ENCODE measurements around the gene CGAS. TPM values are rescaled to one million over a fixed set of nuclear protein-coding genes. Genes with fewer than 3 reads are reported as not detected.
"Not testable (repeated sequence)": the region's sequence is repeated elsewhere in the genome, so short reads cannot be mapped to it uniquely, and the experiment has no call there.

CGAS gene
- total RNA-seq (10 to 100 TPM; 18.9 to 21.4 TPM), total RNA-seq (52.8 to 75.0 reads per million in 2 donors)

DNA sequence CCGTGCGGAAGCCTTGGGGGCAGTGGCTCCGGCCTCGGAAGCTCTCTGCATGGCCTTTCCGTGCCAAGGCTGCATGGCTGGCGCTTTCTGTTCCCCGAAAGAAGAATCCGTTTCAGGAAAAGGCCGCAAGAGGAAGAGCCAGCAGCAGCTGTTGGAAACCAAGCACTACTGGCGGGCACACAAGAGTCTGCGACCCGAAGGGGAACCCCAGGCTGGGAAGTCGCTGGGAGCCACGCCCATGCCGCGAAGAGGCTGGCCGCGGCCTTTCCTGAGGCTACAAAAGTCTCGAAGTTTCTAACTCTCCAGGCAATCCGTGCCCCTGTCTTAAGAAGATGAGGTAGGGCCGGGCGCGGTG lies at the start of gene CGAS:
Gene CGAS, minus strand, starts transcription at position 191 of the 355 bp plus-strand sequence. Its CDS starts 116 bp downstream, at position 75.
- ATAC-seq, result peak; percentile 89
- H3K27me3 Mint-ChIP-seq, result no peaks in the 10 kb centered on the region
- H3K4me1 Mint-ChIP-seq, result peaks cover 24% of the 10 kb centered on the region
- H3K27ac Mint-ChIP-seq, result peak within 1 kb of the TSS; percentile 94
- peaks cover 4% of the 10 kb centered on the region for H3K36me3 Mint-ChIP-seq (ENCODE audit: low read depth)
- DNase-seq, result peak; percentile 70 to 73 (median 70)
- H3K4me3 Mint-ChIP-seq, result peak within 1 kb of the TSS; percentile 95
- H3K9me3 ChIP-seq (ENCODE audit: control insufficient read depth, low read length, poor library complexity, severe bottlenecking), result no peaks in the 10 kb centered on the region

DNA sequence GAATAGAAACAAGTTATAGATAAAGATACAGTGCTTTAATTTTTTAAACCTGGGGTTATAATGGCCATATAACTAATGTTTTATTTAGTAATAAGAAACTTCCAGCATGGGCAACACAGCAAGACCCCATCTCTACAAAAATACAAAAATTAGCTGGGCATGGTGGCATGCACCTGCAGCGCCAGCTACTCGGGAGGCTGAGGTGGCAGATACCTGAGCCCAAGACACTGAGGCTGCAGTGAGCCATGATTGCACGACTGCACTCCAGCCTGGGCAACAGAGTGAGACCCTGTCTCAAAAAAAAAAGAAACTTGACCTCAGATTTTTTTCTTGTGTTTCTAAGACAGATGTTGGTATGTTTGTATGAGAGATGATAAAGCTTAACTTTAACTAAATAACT lies 45.8 kb upstream of the CGAS start:
- Mint-ChIP-seq H3K36me3 (ENCODE audit: low read depth) (peaks cover 2% of the 10 kb centered on the region), H3K4me1 (no peaks in the 10 kb centered on the region), H3K4me3 (no peak overlapping the region), H3K27me3 (no peaks in the 10 kb centered on the region), H3K27ac (peak overlapping the region; percentile 54)
- ATAC-seq (no peak), DNase-seq (no peak)
- no peaks in the 10 kb centered on the region for H3K9me3 ChIP-seq (ENCODE audit: control insufficient read depth, low read length, poor library complexity, severe bottlenecking)

DNA sequence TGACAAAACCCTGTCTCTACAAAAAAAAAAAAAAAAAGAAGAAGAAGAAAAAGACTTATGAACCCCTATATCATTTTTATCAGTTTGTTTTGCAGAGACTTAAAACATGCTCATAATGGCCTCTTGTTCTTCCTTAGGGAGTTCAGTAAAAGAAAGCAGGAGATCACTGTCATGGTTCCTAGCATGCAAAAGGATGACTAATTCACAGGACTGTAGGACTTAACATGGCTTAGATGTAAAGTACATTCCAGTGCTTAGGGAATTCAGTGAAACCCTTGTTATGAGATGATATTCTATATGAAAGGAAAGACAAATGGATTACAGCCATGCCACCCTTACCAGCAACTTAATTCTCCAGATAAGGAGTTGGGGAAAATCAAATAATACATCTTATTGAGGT lies 39.3 kb upstream of the CGAS start:
- peaks cover 2% of the 10 kb centered on the region for H3K36me3 Mint-ChIP-seq (ENCODE audit: low read depth)
- no peak overlapping the region for H3K4me3 Mint-ChIP-seq
- DNase-seq (no peak), ATAC-seq (no peak)
- H3K4me1 Mint-ChIP-seq, result peaks cover 3% of the 10 kb centered on the region
- peak overlapping the region; percentile 56 for H3K27ac Mint-ChIP-seq
- no peaks in the 10 kb centered on the region for H3K9me3 ChIP-seq (ENCODE audit: control insufficient read depth, low read length, poor library complexity, severe bottlenecking)
- no peaks in the 10 kb centered on the region for H3K27me3 Mint-ChIP-seq

DNA sequence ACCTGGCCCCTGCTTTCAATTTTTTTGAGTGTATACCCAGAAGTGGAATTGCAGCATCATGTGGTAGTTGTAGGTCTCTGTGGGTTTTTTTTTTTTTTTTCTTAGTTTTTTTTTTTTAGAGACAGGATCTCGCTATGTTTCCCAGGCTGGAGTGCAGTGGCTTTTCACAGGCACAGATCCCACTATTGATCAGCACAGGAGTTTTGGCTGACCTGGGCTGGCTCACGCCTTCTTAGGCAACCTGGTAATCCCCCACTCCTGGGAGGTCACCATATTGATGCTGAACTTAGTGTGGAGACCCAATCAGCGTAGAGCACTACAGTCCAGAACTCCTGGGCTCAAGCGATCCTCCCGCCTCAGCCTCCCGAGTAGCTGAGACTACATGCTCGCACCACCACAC lies 35.4 kb upstream of the CGAS start:
- H3K9me3 ChIP-seq (ENCODE audit: control insufficient read depth, low read length, poor library complexity, severe bottlenecking), result no peaks in the 10 kb centered on the region
- peaks cover 2% of the 10 kb centered on the region for H3K36me3 Mint-ChIP-seq (ENCODE audit: low read depth)
- ATAC-seq (no peak), DNase-seq (no peak)
- no peak overlapping the region for H3K27ac Mint-ChIP-seq
- peaks cover 6% of the 10 kb centered on the region for H3K4me1 Mint-ChIP-seq
- no peak overlapping the region for H3K4me3 Mint-ChIP-seq
- H3K27me3 Mint-ChIP-seq, result no peaks in the 10 kb centered on the region

DNA sequence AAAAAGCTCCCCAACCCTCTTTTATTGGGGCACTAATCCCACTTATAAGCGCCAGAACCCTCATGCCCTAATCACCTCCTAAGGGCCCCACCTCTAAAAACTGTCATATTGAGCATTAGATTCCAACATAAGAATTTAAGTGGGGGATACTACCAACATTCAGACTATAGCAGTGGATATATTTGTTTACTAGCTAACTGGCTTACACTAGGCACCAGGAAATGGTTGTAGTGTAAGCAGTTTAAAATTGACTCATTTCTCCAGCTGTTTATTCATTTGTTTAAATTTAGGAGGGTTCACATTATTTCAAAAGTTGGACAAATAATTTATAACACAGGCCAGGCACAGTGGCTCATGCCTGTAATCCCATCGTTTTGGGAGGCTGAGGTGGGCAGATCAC lies 32.3 kb upstream of the CGAS start:
- no peak for ATAC-seq
- H3K9me3 ChIP-seq (ENCODE audit: control insufficient read depth, low read length, poor library complexity, severe bottlenecking), result no peaks in the 10 kb centered on the region
- peak overlapping the region; percentile 9 for H3K27ac Mint-ChIP-seq
- H3K27me3 Mint-ChIP-seq, result no peaks in the 10 kb centered on the region
- peaks cover 4% of the 10 kb centered on the region for H3K36me3 Mint-ChIP-seq (ENCODE audit: low read depth)
- DNase-seq, result no peak
- H3K4me3 Mint-ChIP-seq, result no peak overlapping the region
- H3K4me1 Mint-ChIP-seq, result peaks cover 7% of the 10 kb centered on the region

DNA sequence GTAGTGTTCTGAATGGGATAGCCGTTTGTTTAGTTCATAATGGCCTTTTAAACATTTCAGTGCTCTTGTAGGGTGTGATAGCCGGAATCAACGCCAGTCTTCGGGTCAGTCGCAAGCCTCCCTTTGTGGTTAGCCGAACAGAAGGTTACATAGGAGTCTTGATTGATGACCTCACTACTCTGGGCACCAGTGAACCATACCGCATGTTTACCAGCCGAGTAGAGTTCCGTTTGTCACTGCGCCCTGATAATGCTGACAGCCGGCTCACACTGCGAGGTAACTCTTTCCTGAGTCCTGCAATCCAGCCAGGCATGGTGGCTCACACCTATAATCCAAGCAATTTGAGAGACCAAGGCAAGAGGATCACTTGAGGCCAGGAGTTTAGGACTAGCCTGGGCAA lies 29.9 kb upstream of the CGAS start:
- no peak overlapping the region for H3K27ac Mint-ChIP-seq
- H3K36me3 Mint-ChIP-seq (ENCODE audit: low read depth), result peaks cover 4% of the 10 kb centered on the region
- H3K4me3 Mint-ChIP-seq, result no peak overlapping the region
- H3K27me3 Mint-ChIP-seq, result no peaks in the 10 kb centered on the region
- peaks cover 7% of the 10 kb centered on the region for H3K4me1 Mint-ChIP-seq
- ATAC-seq, result no peak
- no peaks in the 10 kb centered on the region for H3K9me3 ChIP-seq (ENCODE audit: control insufficient read depth, low read length, poor library complexity, severe bottlenecking)
- DNase-seq, result no peak

DNA sequence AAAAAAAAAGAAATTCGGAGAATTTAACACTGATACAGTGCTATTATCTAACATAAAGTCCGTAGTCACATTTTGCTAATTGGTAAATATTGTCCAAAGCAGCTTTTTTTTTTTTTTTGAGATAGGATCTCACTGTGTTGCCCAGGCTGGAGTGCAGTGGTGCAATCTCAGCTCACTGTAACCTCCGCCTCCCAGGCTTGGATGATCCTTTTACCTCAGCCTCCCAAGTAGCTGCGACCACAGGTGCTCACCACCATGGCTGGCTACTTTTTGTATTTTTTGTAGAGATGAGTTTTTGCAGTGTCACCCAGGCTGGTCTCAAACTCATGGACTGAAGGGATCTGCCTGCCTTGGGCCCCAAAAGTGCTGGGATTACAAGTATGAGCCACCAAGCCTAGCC lies 25.3 kb upstream of the CGAS start:
- ATAC-seq (no peak), DNase-seq (no peak)
- Mint-ChIP-seq H3K27me3 (no peaks in the 10 kb centered on the region), H3K4me3 (no peak overlapping the region), H3K4me1 (peaks cover 4% of the 10 kb centered on the region), H3K27ac (no peak overlapping the region), H3K36me3 (ENCODE audit: low read depth) (peaks cover 5% of the 10 kb centered on the region)
- H3K9me3 ChIP-seq (ENCODE audit: control insufficient read depth, low read length, poor library complexity, severe bottlenecking), result no peaks in the 10 kb centered on the region

DNA sequence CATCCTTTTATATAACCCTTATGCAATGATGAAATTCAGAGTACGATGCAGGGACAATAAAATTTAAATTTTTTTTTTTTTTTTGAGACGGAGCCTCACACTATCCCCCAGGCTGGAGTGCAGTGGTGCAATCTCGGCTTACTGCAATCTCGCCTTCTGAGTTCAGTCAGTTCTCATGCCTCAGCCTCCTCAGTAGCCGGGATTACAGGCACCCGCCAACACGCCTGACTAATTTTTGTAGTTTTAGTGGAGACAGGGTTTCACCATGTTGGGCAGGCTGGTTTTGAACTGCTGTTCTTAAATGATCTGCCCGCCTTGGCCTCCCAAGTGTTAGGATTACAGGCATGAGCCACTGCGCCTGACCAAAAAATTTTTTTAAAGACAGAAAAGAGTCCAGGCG lies 24.6 kb upstream of the CGAS start:
- DNase-seq (no peak), ATAC-seq (no peak)
- H3K4me3 Mint-ChIP-seq, result no peak overlapping the region
- H3K27me3 Mint-ChIP-seq, result no peaks in the 10 kb centered on the region
- H3K4me1 Mint-ChIP-seq, result peaks cover 8% of the 10 kb centered on the region
- no peak overlapping the region for H3K27ac Mint-ChIP-seq
- H3K9me3 ChIP-seq (ENCODE audit: control insufficient read depth, low read length, poor library complexity, severe bottlenecking), result no peaks in the 10 kb centered on the region
- peaks cover 9% of the 10 kb centered on the region for H3K36me3 Mint-ChIP-seq (ENCODE audit: low read depth)

DNA sequence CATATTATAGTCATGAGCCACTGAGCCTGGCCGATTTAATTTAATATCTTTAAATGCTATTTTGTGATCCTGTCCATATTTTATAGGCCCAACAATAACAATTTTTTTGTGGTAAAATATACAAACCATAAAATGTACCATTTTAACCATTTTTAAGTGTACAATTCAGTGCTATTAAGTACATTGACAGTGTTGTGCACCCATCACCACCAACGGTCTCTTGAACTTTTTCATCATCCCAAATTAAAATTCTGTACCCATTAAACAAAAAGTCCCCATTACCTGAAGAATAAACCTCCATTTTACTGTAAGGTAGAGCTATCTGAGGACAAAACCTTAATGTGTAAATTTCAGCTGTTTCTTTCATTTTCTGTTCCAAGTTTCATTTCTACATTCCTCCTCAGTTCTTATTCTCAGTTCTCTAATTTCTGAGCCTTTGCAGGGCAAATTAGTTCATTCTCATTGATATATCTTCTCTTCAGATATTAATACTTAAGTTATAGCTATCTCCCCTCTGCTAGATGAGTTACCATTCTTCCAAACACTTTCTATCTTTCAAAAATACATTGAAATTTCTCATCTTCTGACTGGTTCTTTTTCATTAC lies 19.7 kb upstream of the CGAS start:
- Mint-ChIP-seq H3K4me3 (peak overlapping the region; percentile 64), H3K36me3 (ENCODE audit: low read depth) (peaks cover 9% of the 10 kb centered on the region), H3K27me3 (no peaks in the 10 kb centered on the region), H3K27ac (peak overlapping the region; percentile 90), H3K4me1 (peaks cover 9% of the 10 kb centered on the region)
- H3K9me3 ChIP-seq (ENCODE audit: control insufficient read depth, low read length, poor library complexity, severe bottlenecking), result no peaks in the 10 kb centered on the region
- peak; percentile 41 for ATAC-seq
- no peak for DNase-seq

DNA sequence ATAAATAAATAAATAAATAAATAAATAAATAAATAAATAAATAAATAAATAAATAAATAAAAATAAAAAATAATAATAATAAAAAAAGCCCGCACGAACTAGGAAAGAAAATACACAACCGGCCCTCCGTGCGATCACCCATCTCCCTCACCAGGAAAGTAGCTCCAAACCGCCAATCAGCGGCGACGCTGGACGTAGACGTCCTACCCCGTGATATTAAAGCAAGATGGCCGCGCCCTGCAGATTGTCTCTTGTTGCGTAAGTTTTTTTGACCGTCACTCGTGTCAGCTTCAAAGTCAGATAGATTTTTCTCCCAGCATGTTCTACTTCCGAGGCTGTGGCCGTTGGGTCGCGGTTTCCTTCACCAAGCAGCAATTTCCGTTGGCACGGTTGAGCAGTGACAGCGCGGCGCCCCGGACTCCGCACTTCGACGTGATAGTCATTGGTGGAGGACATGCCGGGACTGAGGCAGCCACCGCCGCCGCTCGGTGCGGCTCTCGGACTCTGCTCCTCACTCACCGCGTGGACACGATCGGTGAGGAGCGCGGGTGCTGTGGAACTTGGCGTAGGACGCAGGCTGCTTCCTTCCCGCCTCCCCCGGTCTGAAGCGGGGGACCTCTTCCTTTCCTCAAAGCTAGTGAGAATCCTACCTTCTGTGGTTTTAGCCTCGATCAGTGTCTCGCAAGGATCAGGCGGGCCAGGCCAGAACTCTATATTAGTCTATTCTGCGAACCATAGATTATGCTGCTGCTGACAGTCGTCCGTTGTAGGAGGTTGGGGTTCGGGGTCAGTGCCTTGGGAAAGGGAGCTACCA lies 9.6 kb upstream of the CGAS start, which contains the start of gene MTO1:
Gene MTO1, plus strand, starts transcription at position 201 of the 814 bp plus-strand sequence. Its CDS starts 118 bp downstream, at position 319.
- Mint-ChIP-seq H3K27me3 (no peaks in the 10 kb centered on the region), H3K36me3 (ENCODE audit: low read depth) (no peaks in the 10 kb centered on the region), H3K27ac (peak within 1 kb of the TSS; percentile 98), H3K4me1 (peaks cover 27% of the 10 kb centered on the region), H3K4me3 (peak within 1 kb of the TSS; percentile 96)
- DNase-seq (peak; percentile 67 to 72 (median 69)), ATAC-seq (peak; percentile 93)
- no peaks in the 10 kb centered on the region for H3K9me3 ChIP-seq (ENCODE audit: control insufficient read depth, low read length, poor library complexity, severe bottlenecking)

DNA sequence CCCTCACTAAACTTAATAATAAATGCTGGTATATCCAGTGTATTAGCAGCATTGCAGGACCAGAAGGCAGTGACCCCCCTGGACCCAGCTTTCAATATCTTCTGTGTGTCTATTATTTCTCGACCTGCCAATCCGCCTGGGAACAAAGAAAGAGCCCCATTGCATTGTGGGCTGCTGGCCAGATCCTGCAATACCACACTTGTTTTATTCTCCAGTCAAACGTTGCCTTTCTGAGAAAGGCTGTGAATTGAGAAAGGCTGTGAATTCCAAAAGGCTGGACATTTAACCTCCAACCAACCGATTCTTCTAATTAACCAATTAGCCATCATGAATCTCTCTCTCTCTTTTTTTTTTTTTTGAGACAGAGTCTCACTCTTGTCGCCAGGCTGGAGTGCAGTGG lies 8.0 kb upstream of the CGAS start:
- H3K27me3 Mint-ChIP-seq, result no peaks in the 10 kb centered on the region
- H3K9me3 ChIP-seq (ENCODE audit: control insufficient read depth, low read length, poor library complexity, severe bottlenecking), result no peaks in the 10 kb centered on the region
- peak overlapping the region; percentile 98 for H3K27ac Mint-ChIP-seq
- no peaks in the 10 kb centered on the region for H3K36me3 Mint-ChIP-seq (ENCODE audit: low read depth)
- peaks cover 31% of the 10 kb centered on the region for H3K4me1 Mint-ChIP-seq
- DNase-seq, result no peak
- H3K4me3 Mint-ChIP-seq, result peak overlapping the region; percentile 96
- ATAC-seq, result no peak

DNA sequence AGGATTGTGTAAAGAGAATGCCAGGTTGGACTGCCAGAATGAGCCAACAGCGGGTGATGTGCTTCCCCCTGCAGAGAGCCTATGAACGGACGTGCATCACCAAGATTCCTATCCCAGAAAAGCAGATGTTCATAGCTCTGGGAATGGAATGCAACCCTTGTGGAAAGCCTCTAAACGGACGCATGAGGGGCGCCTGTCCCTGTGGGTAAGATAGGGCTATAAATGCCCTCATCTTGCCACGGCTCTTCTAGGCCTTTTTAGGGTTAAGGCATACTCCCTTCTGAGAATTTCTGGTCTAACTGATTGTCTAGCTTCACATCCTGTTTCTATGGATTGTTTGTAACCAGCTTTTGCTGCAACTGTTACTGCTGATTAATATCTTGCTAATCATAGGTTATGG lies 7.4 kb upstream of the CGAS start:
- DNase-seq; ATAC-seq; H3K36me3 Mint-ChIP-seq (ENCODE audit: low read depth); H3K9me3 ChIP-seq (ENCODE audit: control insufficient read depth, low read length, poor library complexity, severe bottlenecking); H3K27me3 Mint-ChIP-seq: not testable (repeated sequence)
- peak overlapping the region; percentile 96 for H3K4me3 Mint-ChIP-seq
- H3K27ac Mint-ChIP-seq, result peak overlapping the region; percentile 98
- H3K4me1 Mint-ChIP-seq, result peaks cover 31% of the 10 kb centered on the region

DNA sequence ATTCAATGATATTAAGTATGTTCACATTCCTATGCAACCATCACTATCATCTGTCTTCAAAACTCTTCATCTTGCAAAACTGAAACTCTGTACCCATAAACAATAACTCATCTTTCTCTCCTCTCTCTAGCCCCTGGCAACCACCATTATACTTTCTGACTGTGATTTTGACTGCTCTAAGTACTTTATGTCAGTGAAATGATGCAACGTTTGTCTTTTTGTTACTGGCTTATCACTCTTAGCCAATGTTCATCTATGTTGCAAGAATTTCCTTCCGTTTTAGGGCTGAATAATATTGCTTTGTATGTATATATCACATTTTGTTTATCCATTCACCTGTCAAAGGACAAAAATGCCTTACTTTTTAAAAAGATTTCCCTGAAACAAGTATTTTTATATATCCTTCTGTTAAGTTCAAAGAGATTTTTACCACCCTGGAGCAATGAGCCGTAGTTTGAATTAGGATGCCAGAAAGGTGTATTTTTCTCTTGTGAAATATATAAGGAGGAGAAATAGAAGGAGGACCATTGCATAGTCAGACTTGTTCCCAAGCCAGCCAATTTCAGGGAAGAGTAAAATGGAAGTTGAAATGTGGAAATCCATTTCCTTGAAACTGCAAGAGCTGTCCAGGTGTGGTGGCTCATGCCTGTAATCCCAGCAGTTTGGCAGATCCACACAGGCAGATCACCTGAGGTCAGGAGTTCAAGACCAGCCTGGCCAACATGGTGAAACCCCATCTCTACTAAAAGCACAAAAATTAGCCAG lies 4.0 kb upstream of the CGAS start:
- H3K27me3 Mint-ChIP-seq, result no peaks in the 10 kb centered on the region
- no peak overlapping the region for H3K27ac Mint-ChIP-seq
- ATAC-seq, result no peak
- no peak for DNase-seq
- H3K36me3 Mint-ChIP-seq (ENCODE audit: low read depth), result no peaks in the 10 kb centered on the region
- H3K9me3 ChIP-seq (ENCODE audit: control insufficient read depth, low read length, poor library complexity, severe bottlenecking), result no peaks in the 10 kb centered on the region
- peaks cover 20% of the 10 kb centered on the region for H3K4me1 Mint-ChIP-seq
- peak overlapping the region; percentile 34 for H3K4me3 Mint-ChIP-seq
